ENCODE data around the gene ALS2. TPM values are rescaled to one million over a fixed set of nuclear protein-coding genes. Genes with fewer than 3 reads are reported as not detected.

The ALS2 gene
- total RNA-seq, 1 experiment from 2014 or later: 28.1 TPM

GRCh38 chr2:201773990-201774389, 6.7 kb downstream of the ALS2 start:
- ATAC-seq: no peak
- no TSS peak for BruUV-seq (replicated peaks)

GRCh38 chr2:201769666-201770373, 10.9 kb downstream of the ALS2 start:
- Histone ChIP-seq H3K9me3 (ENCODE audit: control insufficient read depth in 1 of 2, insufficient read depth in 1 of 2, low read depth in 1 of 2, low read length in 2 of 2) (no peaks in the 10 kb centered on the region), H3K27me3 (ENCODE audit: insufficient read depth, low read length) (no peaks in the 10 kb centered on the region), H3K36me3 (ENCODE audit: control insufficient read depth in 1 of 2, insufficient read depth in 2 of 2, low read length in 2 of 2) (peaks cover 0 to 2% of the 10 kb centered on the region in 2 experiments; a peak in 1 of 4 replicates), H3K27ac (ENCODE audit: low read depth, low read length) (no peak overlapping the region), H3K4me2 (ENCODE audit: low read length) (no peak overlapping the region), H3K9me2 (ENCODE audit: insufficient read depth) (no peaks in the 10 kb centered on the region), H3K4me3 (replicated peaks in 1 of 2; ENCODE audit: low read depth in 1 of 2, low read length in 2 of 2) (no peak overlapping the region), H3K4me1 (ENCODE audit: control insufficient read depth in 1 of 2, insufficient read depth in 2 of 2, low read length in 2 of 2) (no peaks in the 10 kb centered on the region), H4K20me1 (ENCODE audit: insufficient read depth) (peaks cover 3% of the 10 kb centered on the region; the same call in 1 of the 2 replicates), H3K9ac (ENCODE audit: low read length) (no peak overlapping the region), H2AFZ (ENCODE audit: low read depth, low read length, poor library complexity, severe bottlenecking) (no peak overlapping the region), H3K79me2 (ENCODE audit: insufficient read depth, low read length) (peaks cover 59% of the 10 kb centered on the region)
- ChIA-PET CTCF (no interaction called here), RAD21 (ENCODE audit: low non-redundant PET in 1 of 2, low total read pairs in 2 of 2, uncharacterized antibody in 2 of 2, unreplicated experiment in 2 of 2) (no interaction called here), POLR2A (no interaction called here)
- intact Hi-C loops (cut with micrococcal nuclease): no loop called here
- ATAC-seq: no peak
- no peak for DNase-seq (ENCODE audit: low read depth, low spot score)
- no TSS peak for BruUV-seq (replicated peaks)
- no peak for TF ChIP-seq EGR1 (IDR thresholded peaks at IDR 0.05; ENCODE audit: low read depth)
- TF ChIP-seq EZH2 (IDR thresholded peaks at IDR 0.05): no peak
- no peak for TF ChIP-seq ZBTB33 (IDR thresholded peaks at IDR 0.05; ENCODE audit: extremely low read depth, insufficient replicate concordance, low read length)
- no peak for TF ChIP-seq FOSL1 (IDR thresholded peaks at IDR 0.05; ENCODE audit: low read depth)
- no peak for TF ChIP-seq SRF (IDR thresholded peaks at IDR 0.05; ENCODE audit: low read depth)
- TF ChIP-seq CTCF (IDR thresholded peaks at IDR 0.05 in 2 of 3, conservative IDR thresholded peaks at IDR 0.05 in 1 of 3; ENCODE audit: borderline replicate concordance in 1 of 3, insufficient read depth in 1 of 3, low read depth in 2 of 3, low read length in 2 of 3): no peak
- TF ChIP-seq EZH2phosphoT487 (IDR thresholded peaks at IDR 0.05; ENCODE audit: borderline replicate concordance): no peak
- TF ChIP-seq MAX (IDR thresholded peaks at IDR 0.05): no peak
- TF ChIP-seq ATF3 (IDR thresholded peaks at IDR 0.05): no peak
- TF ChIP-seq ELF1 (IDR thresholded peaks at IDR 0.05; ENCODE audit: borderline replicate concordance, low read depth): no peak
- TF ChIP-seq JUND (IDR thresholded peaks at IDR 0.05): no peak
- TF ChIP-seq POLR2AphosphoS5 (IDR thresholded peaks at IDR 0.05; ENCODE audit: low read depth, low read length): no peak
- TF ChIP-seq TCF7L2 (IDR thresholded peaks at IDR 0.05; ENCODE audit: borderline replicate concordance, extremely low read depth, insufficient read depth, insufficient read length): no peak
- TF ChIP-seq CEBPB (IDR thresholded peaks at IDR 0.05; ENCODE audit: low read depth): no peak

More at GRCh38 chr2:201773990-201774389, 6.7 kb downstream of the ALS2 start:
- Histone ChIP-seq H3K27me3 (ENCODE audit: insufficient read depth, low read length) (no peaks in the 10 kb centered on the region), H3K4me2 (ENCODE audit: low read length) (no peak overlapping the region), H3K27ac (ENCODE audit: low read depth, low read length) (no peak overlapping the region), H3K79me2 (ENCODE audit: insufficient read depth, low read length) (peaks cover 93% of the 10 kb centered on the region), H3K4me1 (ENCODE audit: control insufficient read depth in 1 of 2, insufficient read depth in 2 of 2, low read length in 2 of 2) (peaks cover 5 to 15% of the 10 kb centered on the region in 2 experiments; a peak in 3 of 4 replicates), H3K9ac (ENCODE audit: low read length) (no peak overlapping the region), H3K9me2 (ENCODE audit: insufficient read depth) (no peaks in the 10 kb centered on the region), H2AFZ (ENCODE audit: low read depth, low read length, poor library complexity, severe bottlenecking) (no peak overlapping the region), H4K20me1 (ENCODE audit: insufficient read depth) (no peaks in the 10 kb centered on the region; the same call in 1 of the 2 replicates), H3K9me3 (ENCODE audit: control insufficient read depth in 1 of 2, insufficient read depth in 1 of 2, low read depth in 1 of 2, low read length in 2 of 2) (no peaks in the 10 kb centered on the region), H3K4me3 (replicated peaks in 1 of 2; ENCODE audit: low read depth in 1 of 2, low read length in 2 of 2) (no peak overlapping the region), H3K36me3 (ENCODE audit: control insufficient read depth in 1 of 2, insufficient read depth in 2 of 2, low read length in 2 of 2) (no peaks in the 10 kb centered on the region)
- CTCF ChIA-PET: interaction anchor here (1.1 kb wide), 1 partner anchor 542 kb away, joined by 3 read pairs; no protein-coding TSS in a partner anchor
- intact Hi-C loops (cut with micrococcal nuclease): no loop called here
- DNase-seq (ENCODE audit: low read depth, low spot score): no peak
- TF ChIP-seq EZH2 (IDR thresholded peaks at IDR 0.05) (no peak), JUND (IDR thresholded peaks at IDR 0.05) (no peak), SRF (IDR thresholded peaks at IDR 0.05; ENCODE audit: low read depth) (no peak), ZNF274 (IDR thresholded peaks at IDR 0.05; ENCODE audit: low read depth, low read length) (no peak), YY1 (IDR thresholded peaks at IDR 0.05; ENCODE audit: extremely low read depth, insufficient replicate concordance, low read depth, low read length) (no peak), POLR2AphosphoS5 (IDR thresholded peaks at IDR 0.05; ENCODE audit: low read depth, low read length) (no peak)
- RAD21 ChIA-PET (ENCODE audit: low non-redundant PET in 1 of 2, low total read pairs in 2 of 2, uncharacterized antibody in 2 of 2, unreplicated experiment in 2 of 2): no interaction called here
- POLR2A ChIA-PET: no interaction called here
